CD4-positive, alpha-beta T cell treated with Interleukin-4 for 4 hours (primary cell): Measurements from ENCODE around the gene RBMS1.
A peak's percentile ranks its signal among the peaks of the same experiment; 100 is the strongest.

Source experiments
- DNase-seq: peaks from one replicate; pipeline ENCODE4 v3.0.0-alpha.2; 2020

Gene RBMS1

DNA sequence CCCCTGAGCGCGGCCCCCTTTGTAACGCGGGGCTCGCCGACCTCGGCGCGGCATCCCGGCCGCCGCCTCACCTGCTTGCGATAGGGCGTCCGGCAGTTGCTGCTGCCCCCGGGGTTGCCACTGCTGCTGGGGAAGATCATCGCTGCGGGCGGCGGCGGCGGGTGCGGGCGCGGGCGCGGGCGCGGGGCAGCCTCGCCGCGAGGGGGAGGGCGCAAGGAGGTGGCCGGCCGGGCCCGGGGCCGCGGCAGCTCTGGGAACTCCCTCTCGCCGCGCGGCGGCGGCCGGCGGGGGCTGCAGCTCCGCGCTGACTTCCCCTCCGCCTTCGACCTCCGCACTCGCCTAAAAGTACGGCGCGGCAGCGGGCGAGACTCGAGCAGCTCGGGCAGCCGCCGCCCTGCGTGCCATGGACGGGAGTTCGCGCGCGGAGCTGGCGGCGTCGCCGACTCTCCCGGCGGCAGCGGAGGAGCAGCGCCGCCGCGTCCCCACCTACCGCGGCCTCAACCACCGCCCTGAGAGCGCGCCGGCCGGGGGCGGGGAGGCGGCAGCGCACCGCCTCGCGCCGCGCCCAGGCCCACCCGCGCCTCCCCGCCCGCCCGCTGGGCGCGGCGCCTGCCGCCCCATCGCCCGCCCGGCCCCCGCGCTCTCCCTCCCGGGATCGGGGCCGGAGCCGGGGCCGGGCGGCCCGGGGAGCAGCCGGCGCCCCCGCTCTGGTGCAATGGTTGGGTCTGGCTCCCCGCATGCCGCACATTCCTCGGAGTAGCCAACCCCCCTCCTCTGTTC is 86.0 kb downstream of the RBMS1 start:
- peak; percentile 66 for DNase-seq

DNA sequence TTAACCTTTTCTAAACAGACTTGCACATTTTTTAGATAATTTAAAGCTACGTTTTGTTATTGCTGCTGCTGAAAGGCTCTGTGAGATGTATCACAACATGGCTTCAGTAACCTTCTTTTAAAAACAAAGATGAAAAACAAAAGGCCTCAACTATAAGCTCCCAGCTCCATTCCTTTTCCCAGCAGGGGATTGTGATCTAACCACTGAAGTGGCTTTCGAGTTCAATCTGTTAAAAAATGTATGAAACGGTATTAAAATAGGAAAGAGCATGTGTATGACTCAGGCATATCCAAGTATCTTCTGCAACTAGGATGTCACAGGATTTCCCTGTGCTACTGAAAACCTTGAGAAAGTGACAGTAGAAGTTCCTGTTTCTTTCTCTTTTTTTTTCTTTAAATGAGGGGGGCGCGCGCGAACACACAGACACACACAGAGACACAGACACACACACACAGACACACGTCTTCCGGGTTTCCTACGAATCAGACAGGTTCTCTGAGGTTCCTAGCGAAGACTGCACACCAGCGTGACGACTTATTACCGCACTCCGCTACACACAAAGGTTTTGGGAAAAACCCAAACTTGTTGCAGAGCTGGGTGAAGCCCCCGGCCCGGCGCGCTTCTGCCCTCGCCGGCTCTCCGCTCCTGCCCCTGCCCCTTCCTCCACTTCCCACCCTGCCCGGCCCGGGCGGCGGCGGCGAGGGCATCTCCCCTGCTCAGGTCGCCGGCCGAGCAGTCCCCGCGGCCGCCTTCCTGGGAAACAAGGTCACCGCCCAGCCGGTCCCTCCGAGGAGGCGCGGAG is 86.8 kb downstream of the RBMS1 start:
- peak; percentile 93 for DNase-seq

DNA sequence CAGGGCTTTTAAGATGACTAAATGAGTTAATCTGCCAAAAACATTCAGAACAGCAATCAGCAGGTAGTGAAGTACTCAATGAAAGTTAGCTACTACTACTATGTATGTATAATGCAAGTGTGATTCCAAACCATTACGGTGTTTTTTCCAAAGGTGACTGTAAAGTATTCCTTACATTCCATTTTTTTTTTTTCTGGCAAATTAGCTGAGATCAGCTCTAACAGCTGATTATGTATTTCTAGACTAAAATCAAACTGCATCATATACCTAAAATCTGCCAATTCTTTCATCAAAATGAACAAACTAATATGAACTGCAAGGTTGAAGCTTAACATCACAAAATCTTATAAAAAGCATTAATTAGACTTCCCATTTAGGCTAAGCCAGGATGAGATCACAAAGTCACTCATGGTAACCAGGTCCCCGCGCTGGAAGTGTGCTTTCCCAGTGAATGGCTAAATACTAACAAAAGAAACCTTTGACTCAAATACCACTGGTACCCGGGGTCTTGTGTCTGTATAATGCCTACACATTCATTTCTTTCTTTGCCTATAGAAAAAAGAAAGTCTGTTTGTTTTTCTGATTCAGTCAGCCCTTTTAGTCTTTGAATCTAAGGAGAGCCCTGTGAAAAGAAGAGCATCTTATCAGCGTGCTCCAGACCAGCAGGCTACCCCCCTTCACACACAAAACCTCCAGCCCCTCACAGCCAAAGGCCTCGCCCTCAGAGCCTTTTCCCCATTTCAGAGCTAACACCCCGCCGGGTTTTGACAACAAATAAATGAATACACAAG is 88.3 kb downstream of the RBMS1 start:
- no peak for DNase-seq

DNA sequence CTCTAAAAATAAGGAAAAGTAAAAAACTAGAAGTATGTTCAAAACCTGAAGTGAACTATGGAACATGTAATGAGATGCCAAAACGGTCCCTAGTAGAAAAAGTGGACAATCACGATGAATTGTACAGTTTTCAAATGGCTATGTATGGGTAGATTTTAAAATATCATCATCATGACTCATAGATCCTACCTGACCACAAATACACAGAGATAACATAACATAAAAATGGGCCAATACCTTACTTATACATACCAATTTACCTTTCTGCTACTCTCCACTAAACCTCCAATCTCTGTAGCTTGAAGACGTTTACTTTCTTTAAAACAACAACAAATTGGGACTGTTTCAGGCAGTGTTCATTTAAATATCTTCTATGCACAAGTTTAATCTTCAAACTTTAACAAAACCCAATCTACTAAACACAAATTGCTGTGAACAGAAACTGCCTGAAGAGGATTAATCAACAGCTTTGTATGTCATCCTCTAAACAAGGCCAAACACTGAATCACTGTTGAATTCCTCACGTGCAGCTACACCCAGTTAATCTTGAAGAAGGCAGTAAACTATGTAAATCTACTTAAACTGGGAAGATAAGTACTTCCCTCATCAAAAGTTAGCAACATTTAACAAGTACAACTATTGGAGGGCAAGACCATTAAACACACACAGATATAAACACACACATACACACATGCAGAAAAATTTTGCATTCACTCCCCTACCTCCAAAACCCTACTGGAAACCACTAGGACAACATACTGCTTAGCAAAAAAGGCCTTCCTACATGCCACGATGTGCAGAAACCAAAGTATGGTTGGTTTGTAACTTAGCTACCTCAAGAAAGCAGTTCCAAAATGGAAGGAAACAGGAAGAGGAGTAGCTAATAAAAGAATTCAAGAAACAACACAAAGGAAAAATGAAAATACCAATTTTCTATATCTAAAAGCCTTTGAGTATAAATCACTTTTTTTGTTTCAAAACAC is 90.3 kb downstream of the RBMS1 start:
- DNase-seq: peak; percentile 35

DNA sequence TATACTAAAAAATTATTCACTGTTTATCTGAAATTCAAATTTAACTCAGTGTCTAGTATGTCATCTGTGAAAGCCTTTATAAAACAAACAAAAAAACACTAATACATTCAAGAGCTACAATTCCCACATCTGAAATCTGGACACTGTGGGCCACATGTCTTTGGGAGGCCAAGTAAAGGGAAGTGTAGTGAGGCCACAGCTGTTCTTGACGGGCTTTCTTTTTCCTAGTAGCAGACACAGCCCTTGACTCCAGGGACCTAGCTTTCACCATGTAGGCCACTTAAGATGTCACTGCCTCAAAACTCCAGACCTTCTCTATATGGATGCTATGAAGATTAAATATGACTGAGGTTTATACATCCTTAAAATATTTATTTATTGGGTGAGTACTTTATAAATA is 91.1 kb downstream of the RBMS1 start:
- DNase-seq: no peak

DNA sequence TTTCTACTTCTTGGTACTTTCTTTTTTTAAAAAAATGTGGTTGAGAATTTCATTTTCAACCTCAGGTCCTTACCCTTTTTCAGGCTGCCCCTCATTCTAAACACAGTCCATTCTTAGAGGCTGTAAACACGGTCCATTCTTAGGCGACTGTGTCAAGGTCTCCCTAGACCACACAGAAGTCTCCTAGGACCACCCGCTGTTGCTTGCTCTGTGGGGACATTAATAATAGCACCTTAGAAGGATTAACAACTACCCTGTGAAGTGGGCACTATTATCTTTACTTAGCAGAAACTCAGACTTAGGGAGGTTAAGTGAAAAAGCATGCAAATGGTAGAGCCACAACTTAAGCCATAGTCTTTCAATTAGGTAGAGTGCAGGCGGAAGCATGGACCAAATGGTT is 91.7 kb downstream of the RBMS1 start:
- no peak for DNase-seq

DNA sequence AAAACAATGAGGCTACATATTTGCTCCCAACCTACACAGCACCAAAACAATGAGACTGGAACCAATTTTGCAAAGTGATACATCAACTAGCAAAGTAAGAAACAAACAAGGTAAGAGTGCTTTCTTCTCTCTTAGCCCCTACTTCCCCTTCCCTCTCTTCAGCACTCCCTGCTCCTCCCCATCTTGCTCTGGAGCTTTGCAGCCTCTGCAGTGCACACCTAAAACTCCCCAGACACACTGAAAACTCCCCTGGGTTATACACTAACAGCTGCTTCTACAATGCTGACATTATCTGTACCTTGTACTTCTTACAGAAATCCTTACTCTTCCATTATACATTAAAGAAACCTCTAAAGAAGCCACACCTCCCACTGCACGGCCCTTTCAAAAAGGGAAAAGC is 93.7 kb downstream of the RBMS1 start:
- DNase-seq: no peak

DNA sequence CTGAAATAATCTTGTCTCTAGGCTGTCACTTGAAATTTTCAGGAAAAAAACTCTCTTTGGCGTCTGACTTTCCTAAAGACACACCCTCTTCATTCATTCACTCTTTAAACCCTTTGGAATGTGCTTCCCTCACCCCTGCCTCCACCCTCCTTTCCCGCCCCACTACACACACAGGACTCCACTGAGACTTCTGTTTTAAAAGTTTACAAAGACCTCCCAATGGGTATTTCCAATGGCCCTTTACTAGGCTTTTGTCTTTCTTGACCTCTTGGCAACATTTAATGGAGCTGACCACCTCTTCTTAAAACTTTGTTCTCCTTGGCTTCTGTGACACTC is 96.1 kb downstream of the RBMS1 start:
- DNase-seq: no peak

DNA sequence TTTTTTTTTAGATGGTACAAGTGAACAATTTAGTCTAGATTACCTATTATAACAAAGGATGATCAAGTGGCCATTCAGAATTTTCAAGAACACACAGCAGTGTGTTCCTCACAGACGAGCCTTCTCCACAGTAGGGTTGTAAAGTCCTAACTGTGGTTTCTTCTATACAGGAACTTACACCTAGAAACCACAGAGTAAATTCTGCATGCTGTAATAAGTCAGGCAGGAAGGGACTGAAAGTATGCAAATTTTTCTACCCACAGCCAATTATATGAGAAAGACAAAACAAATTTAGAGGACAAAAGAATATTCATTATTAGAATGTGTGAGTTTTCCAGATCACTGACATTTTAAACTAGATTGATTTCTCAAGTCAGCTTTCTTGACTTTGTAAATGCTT is 99.5 kb downstream of the RBMS1 start:
- peak; percentile 71 for DNase-seq

DNA sequence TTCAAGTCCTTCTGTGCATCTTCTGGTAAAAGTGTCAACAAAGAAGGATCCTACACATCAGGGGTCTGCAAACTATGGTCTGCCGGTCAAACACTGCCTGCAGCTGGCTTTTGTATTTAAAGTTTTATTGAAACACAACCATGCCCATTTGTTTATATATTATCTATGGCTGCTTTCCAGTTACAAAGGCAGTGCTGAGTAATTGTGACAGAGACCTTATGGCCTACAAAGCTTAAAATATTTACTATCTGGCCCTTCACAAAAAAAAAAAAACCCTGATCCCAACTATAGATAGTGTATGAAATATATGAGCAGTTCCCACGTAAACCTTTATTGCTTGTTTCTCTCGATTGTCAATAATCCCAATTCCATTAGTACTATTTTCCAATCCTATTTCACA is 101.4 kb downstream of the RBMS1 start:
- no peak for DNase-seq

DNA sequence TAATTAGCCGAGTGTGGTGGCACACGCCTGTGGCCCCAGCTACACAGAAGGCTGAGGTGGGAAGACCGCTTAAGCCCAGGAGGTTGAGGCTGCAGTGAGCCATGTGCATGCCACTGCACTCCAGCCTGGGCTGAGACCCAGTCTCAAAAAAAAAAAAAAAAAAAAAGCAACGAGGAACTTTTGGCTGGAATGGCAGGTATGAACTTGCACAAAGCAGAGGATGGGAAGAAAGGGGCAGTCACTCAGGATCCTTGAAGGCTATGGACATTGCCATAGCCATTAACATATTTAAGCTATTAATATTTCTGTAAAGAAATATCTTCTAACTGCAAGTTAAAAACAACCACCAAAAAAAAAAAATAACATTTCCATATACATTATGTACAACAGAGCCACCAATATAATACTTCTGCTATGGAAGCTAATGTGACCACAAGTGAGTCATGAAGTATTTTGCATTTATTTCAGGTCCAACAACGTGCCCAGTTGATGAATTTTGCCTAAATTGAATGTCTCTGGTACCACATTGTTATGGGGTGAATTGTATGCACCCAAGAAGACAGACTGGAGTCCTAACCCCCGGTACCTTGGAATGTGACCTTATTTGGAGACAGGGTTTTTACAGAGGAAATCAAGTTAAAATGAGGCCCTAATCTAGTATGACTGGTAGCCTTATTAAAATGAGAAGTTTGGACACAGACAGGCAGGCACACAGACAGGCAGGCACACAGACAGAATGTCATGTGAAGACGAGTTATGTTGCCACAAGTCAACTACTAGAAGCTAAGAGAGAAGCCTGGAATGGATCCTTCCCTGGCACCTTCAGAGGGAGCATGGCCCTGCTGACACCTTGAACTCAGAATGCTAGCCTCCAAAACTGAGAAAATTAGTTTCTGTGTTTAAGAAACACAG is 102.8 kb downstream of the RBMS1 start:
- DNase-seq: no peak

DNA sequence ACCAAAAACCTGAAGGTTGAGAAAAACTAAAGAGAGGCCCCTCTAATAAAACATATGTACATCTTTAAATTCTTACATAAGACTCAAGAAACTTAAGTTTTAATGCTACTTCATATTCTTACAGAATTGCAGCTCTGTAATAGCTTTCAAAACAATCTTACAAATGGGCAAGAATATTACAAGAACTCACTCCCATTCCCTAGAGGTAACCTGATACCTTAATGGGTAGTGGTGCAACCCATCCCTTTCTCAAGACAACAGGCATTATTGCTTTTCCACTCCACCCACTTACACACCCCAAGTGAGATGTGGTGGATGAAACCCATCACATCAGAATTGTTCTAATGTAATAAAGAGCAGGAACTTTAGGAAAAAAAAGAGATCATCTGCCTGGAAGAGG is 103.7 kb downstream of the RBMS1 start:
- no peak for DNase-seq

DNA sequence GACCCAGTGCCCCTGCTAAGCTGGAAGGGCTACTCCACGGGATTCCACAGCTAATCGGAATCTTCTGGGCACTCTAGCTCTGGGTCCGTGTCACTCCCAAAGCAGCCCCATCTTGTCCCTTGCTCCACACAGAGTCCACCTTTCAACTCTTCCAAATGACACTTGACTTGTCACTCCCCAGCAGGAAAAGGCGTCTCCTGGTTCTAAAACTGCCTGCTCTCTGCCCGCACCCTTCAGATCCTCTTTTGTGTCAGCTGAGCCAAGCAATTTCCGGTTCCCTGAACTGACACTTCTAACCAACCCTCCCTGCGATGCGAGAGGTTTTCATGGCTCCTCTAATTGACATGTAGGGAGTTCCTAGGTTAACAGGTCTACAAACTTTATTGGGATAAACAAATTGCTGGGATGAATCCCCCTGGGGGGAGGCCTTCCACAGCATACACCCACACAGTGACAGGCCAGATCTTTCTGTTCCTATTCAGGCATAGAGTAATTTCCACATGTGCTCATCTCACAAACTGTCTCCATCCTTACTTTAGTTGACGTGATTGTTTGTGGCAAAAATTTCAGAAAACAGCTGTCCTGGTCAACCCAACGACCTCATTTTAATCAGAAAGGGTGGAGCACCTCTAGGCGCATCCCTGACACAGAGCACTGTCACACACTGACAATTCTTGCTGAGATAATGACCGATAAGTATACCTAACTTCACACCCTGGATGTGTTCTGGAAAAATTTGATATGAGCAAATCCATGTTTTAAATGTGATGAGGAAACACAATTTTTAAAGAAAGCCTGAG is 104.9 kb downstream of the RBMS1 start:
- DNase-seq: peak; percentile 43

DNA sequence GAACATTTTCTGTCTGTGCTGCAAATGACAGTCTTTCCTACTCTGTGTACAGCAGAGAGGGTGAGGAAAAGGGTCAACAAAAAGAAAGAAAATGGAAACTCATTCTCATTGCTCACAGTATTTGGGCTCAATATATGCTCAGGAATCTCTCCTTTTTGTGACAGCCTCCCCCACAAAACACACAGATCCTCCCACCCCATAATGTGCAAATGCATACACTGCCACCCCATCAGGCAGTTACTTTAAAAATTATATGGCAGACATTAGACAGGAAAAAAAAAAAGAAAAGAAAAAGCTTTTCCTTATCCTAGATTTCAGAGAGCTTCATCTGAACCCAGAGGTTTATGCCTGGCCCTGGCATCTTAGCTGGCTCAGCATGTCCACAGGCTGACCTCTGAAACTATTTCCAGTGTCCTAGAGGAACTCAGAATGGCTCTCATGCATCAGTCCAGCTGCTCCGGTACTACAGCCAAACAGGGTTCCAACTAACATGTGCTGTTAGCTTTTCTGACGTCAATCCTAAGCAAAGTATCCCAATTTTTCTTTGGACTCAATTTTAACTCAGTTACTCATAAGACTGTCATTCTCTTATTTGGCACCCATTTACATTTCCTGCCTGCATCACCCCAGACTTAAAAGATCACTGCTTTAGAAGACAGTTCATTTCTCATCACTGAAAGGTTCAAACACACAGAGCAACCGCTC is 105.9 kb downstream of the RBMS1 start:
- DNase-seq: no peak

DNA sequence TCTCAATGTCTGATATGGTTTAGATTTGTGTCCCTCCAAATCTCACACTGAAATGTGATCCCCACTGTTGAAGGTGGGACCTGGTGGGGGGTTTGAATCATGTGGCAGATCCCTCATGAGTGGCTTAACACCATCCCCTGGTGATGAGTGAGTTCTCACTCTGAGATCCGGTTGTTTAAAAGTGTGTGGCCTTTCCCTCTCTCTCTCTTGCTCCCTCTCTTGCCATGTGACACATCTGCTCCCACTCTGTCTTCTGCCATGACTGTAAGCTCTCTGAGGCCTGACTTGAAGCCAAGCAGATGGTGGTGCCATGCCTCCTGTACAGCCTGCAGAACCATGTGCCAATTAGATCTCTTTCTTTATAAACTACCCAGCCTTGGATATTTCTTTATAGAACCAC is 108.8 kb downstream of the RBMS1 start:
- no peak for DNase-seq

DNA sequence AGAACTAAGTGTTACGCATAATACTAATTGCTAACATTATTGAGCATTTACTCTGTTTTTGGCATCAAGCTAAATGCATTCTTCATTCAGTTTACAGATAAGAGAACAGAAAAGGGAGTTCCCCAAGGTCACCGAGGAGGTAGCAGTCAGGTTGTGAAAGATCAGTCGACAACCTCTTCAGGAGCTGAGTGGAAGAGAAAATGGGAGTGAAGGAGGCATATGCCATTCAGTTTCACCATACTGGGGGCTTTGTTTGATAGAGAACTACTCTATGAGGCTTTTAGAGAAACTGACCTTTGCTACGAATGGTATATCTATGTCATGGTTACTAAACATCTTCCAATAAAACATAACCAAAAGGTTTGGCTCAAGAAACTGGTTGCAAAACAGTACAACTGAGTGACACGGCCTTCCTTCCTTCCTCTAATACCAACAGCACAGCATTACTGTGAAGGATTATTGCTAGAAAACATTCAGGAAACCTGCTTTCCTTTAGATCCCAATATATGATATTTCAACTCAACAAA is 112.1 kb downstream of the RBMS1 start:
- DNase-seq: no peak

DNA sequence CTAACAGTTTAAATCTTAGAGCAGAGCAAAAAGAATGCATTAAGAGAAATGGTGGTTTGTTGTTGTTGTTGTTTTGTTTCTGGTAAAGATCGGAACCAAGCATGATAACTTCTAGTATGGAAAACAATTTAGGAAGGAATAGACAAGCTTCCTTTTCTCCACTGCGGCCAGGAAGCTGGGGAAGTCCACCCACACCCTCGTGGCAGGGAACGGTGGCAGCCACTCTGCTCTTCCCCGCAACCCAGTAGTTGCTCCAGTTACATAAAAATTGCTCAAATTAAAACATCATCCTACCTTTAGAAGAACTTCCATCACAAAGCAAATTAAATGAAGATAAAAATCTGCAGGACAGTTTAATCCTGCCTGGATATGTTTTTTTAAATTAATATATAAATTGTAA is 113.0 kb downstream of the RBMS1 start:
- no peak for DNase-seq

DNA sequence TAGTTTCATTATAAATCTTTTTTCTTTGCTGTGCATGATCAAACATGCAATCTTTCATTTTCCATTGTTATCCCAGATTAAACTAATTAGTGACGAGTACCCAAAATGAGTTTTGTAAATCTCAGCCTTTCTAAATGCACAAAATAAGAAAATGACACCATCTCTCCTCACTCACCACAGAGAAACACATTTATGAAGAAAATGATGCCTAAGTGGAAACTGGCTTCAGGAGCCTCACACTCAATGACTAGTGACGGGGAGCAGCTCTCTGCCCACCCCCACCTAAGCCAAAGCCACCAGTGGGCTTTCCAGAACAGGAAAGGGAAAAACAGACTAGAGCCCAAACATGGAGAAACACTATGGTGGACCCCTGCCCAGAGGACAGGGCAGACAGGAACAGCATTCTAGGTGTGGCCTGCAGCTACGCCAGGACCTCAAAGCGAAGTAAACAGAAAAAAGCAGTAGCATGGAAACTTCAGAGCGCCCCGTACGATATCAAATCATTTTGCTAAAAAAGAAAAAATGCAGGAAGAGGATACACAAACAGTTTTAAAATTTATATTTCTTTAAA is 113.5 kb downstream of the RBMS1 start:
- no peak for DNase-seq

DNA sequence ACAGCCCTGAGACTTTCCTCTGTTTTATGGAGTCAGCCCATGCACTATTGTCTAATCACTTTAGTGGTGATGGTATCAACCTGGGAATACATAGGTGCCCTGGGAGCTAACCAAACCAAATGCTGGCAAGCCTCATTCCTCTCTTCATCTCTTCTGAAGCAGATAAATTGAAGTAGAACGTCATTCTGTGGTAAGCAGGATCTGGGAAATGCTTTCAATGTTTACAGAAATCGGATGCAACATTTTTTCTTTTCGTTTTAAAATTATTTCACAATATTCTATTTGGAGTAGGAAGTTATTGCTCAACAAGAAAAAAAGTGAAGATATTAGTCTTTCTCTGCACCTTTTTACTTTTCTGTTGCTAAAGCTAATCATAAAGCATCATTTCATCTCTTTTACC is 114.2 kb downstream of the RBMS1 start:
- DNase-seq: no peak
